ENCODE measurements around the gene LIN7C.

The LIN7C gene

GRCh38 chr11:27507557-27508322 lies 1.2 kb upstream of the LIN7C start:
- peaks cover 25% of the 10 kb centered on the region for H3K4me1 ChIP-seq (ENCODE audit: insufficient read depth, low read length)
- H3K4me3 ChIP-seq (ENCODE audit: low read depth in 1 of 2, low read length in 2 of 2), result peak overlapping the region in 1 of 2 donors; percentile 92
- H3K27me3 ChIP-seq (ENCODE audit: control insufficient read depth in 1 of 2, insufficient read depth in 2 of 2, low read length in 2 of 2), result no peaks in the 10 kb centered on the region
- H3K36me3 ChIP-seq (ENCODE audit: insufficient read depth, low read length), result no peaks in the 10 kb centered on the region
- no peaks in the 10 kb centered on the region for H3K9me3 ChIP-seq (ENCODE audit: low read length)
- H3K27ac ChIP-seq (ENCODE audit: low read depth, low read length), result no peak overlapping the region
- no peak overlapping the region for H3K9ac ChIP-seq (ENCODE audit: low read length)

GRCh38 chr11:27505781-27506180 lies 788 bp downstream of the LIN7C start:
- peak overlapping the region; percentile 75 to 92 for H3K4me3 ChIP-seq (ENCODE audit: low read depth in 1 of 2, low read length in 2 of 2)
- peaks cover 25% of the 10 kb centered on the region for H3K4me1 ChIP-seq (ENCODE audit: insufficient read depth, low read length)
- no peaks in the 10 kb centered on the region for H3K9me3 ChIP-seq (ENCODE audit: low read length)
- peak overlapping the region; percentile 81 for H3K9ac ChIP-seq (ENCODE audit: low read length)
- no peaks in the 10 kb centered on the region for H3K27me3 ChIP-seq (ENCODE audit: control insufficient read depth in 1 of 2, insufficient read depth in 2 of 2, low read length in 2 of 2)
- peaks cover 12% of the 10 kb centered on the region for H3K36me3 ChIP-seq (ENCODE audit: insufficient read depth, low read length)
- peak overlapping the region; percentile 83 for H3K27ac ChIP-seq (ENCODE audit: low read depth, low read length)

GRCh38 chr11:27504205-27504604 lies 2.4 kb downstream of the LIN7C start:
- Histone ChIP-seq H3K9me3 (ENCODE audit: low read length) (no peaks in the 10 kb centered on the region), H3K9ac (ENCODE audit: low read length) (no peak overlapping the region), H3K4me1 (ENCODE audit: insufficient read depth, low read length) (peaks cover 25% of the 10 kb centered on the region), H3K4me3 (ENCODE audit: low read depth in 1 of 2, low read length in 2 of 2) (no peak overlapping the region), H3K36me3 (ENCODE audit: insufficient read depth, low read length) (peaks cover 21% of the 10 kb centered on the region), H3K27ac (ENCODE audit: low read depth, low read length) (no peak overlapping the region), H3K27me3 (ENCODE audit: control insufficient read depth in 1 of 2, insufficient read depth in 2 of 2, low read length in 2 of 2) (no peaks in the 10 kb centered on the region)

DNA sequence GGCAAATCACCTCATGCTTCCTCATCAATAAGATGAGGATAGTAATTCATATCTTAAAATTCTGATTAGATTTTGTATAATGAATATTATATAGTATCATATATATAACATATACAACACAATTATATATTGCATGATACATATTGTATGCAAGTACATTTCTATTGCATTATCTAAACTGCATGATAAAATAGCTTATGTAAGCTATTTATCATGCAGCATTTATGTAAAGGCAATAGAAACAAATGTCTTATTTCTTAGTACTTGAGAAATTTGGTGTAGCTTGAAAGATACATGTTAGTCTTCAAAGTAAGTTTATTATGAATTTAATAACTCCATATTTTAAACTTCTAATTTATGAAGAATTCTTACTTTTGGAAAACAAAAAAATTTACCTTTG lies 5.5 kb downstream of the LIN7C start:
- Histone ChIP-seq H3K9me3 (ENCODE audit: low read length) (no peaks in the 10 kb centered on the region), H3K9ac (ENCODE audit: low read length) (no peak overlapping the region), H3K4me1 (ENCODE audit: insufficient read depth, low read length) (peaks cover 30% of the 10 kb centered on the region), H3K4me3 (ENCODE audit: low read depth in 1 of 2, low read length in 2 of 2) (no peak overlapping the region), H3K27ac (ENCODE audit: low read depth, low read length) (no peak overlapping the region), H3K27me3 (ENCODE audit: control insufficient read depth in 1 of 2, insufficient read depth in 2 of 2, low read length in 2 of 2) (no peaks in the 10 kb centered on the region), H3K36me3 (ENCODE audit: insufficient read depth, low read length) (peaks cover 28% of the 10 kb centered on the region)

GRCh38 chr11:27497911-27498310 lies 8.7 kb downstream of the LIN7C start:
- Histone ChIP-seq H3K36me3 (ENCODE audit: insufficient read depth, low read length) (peaks cover 28% of the 10 kb centered on the region), H3K27ac (ENCODE audit: low read depth, low read length) (no peak overlapping the region), H3K4me1 (ENCODE audit: insufficient read depth, low read length) (peaks cover 18% of the 10 kb centered on the region), H3K4me3 (ENCODE audit: low read depth in 1 of 2, low read length in 2 of 2) (no peak overlapping the region), H3K27me3 (ENCODE audit: control insufficient read depth in 1 of 2, insufficient read depth in 2 of 2, low read length in 2 of 2) (no peaks in the 10 kb centered on the region), H3K9me3 (ENCODE audit: low read length) (no peaks in the 10 kb centered on the region), H3K9ac (ENCODE audit: low read length) (no peak overlapping the region)

- H3K27me3 ChIP-seq (ENCODE audit: control insufficient read depth in 1 of 2, insufficient read depth in 2 of 2, low read length in 2 of 2), result no peaks in the 10 kb centered on the region
- H3K9me3 ChIP-seq (ENCODE audit: low read length), result no peaks in the 10 kb centered on the region
- H3K9ac ChIP-seq (ENCODE audit: low read length), result no peak overlapping the region
- no peak overlapping the region for H3K4me3 ChIP-seq (ENCODE audit: low read depth in 1 of 2, low read length in 2 of 2)
- H3K27ac ChIP-seq (ENCODE audit: low read depth, low read length), result no peak overlapping the region
- H3K4me1 ChIP-seq (ENCODE audit: insufficient read depth, low read length), result peaks cover 18% of the 10 kb centered on the region
- H3K36me3 ChIP-seq (ENCODE audit: insufficient read depth, low read length), result peaks cover 28% of the 10 kb centered on the region
These were observed 9.2 kb downstream of the LIN7C start for GRCh38 chr11:27497284-27497866.

DNA sequence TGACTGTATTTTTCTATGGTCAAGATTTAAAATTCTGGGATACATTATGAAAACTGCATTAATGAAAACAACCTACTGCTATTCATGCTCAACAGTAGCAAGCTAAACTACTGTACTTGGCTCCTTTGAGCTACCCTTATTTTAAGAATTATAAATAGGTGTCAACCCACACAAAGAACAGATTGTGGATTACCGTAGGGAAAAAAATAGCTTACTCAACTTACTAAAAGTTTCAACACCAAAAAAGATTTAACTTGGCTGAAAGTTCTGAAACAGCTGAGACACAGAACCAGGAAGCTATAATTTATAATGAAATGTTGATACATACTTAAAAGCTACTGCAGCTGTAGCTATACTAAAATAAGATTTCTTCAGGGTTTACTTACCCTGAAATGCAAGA lies 10.1 kb downstream of the LIN7C start:
- no peak overlapping the region for H3K27ac ChIP-seq (ENCODE audit: low read depth, low read length)
- H3K27me3 ChIP-seq (ENCODE audit: control insufficient read depth in 1 of 2, insufficient read depth in 2 of 2, low read length in 2 of 2), result no peaks in the 10 kb centered on the region
- H3K9ac ChIP-seq (ENCODE audit: low read length), result no peak overlapping the region
- peaks cover 18% of the 10 kb centered on the region for H3K4me1 ChIP-seq (ENCODE audit: insufficient read depth, low read length)
- no peak overlapping the region for H3K4me3 ChIP-seq (ENCODE audit: low read depth in 1 of 2, low read length in 2 of 2)
- peaks cover 30% of the 10 kb centered on the region for H3K36me3 ChIP-seq (ENCODE audit: insufficient read depth, low read length)
- H3K9me3 ChIP-seq (ENCODE audit: low read length), result no peaks in the 10 kb centered on the region

DNA sequence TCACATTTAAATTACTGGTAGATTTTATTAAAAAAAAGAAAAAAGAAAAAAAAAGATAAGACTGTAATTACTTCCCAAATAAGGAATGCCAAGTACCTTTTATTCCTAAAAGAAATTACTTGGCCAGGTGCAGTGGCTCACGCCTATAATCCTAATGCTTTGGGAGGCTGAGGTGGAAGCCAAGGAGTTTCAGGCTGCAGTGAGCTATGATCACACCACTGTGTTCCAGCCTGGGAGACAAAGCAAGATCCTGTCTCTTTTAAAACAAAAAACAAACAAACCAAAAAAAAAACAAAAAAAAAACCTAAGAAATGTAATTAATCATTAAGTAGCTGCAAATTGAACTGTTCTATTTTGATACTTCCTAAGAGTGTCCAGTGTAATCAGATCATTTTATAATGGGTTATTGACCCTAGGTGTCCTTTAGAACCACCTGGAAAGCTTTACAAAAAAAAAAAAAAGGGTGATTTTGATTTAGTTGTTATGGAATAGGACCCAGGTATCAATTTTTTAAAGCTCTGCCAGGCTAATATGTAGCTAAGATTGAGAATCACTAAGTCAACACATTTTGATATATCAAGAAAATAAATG lies 10.8 kb downstream of the LIN7C start:
- Histone ChIP-seq H3K27ac (ENCODE audit: low read depth, low read length) (no peak overlapping the region), H3K9ac (ENCODE audit: low read length) (no peak overlapping the region), H3K4me3 (ENCODE audit: low read depth in 1 of 2, low read length in 2 of 2) (no peak overlapping the region), H3K9me3 (ENCODE audit: low read length) (no peaks in the 10 kb centered on the region), H3K4me1 (ENCODE audit: insufficient read depth, low read length) (peaks cover 18% of the 10 kb centered on the region), H3K36me3 (ENCODE audit: insufficient read depth, low read length) (peaks cover 29% of the 10 kb centered on the region), H3K27me3 (ENCODE audit: control insufficient read depth in 1 of 2, insufficient read depth in 2 of 2, low read length in 2 of 2) (no peaks in the 10 kb centered on the region)

GRCh38 chr11:27489092-27489491 lies 17.5 kb downstream of the LIN7C start:
- H3K9ac ChIP-seq (ENCODE audit: low read length), result no peak overlapping the region
- no peak overlapping the region for H3K27ac ChIP-seq (ENCODE audit: low read depth, low read length)
- H3K4me1 ChIP-seq (ENCODE audit: insufficient read depth, low read length), result no peaks in the 10 kb centered on the region
- no peaks in the 10 kb centered on the region for H3K9me3 ChIP-seq (ENCODE audit: low read length)
- no peak overlapping the region for H3K4me3 ChIP-seq (ENCODE audit: low read depth in 1 of 2, low read length in 2 of 2)
- no peaks in the 10 kb centered on the region for H3K27me3 ChIP-seq (ENCODE audit: control insufficient read depth in 1 of 2, insufficient read depth in 2 of 2, low read length in 2 of 2)
- peaks cover 12% of the 10 kb centered on the region for H3K36me3 ChIP-seq (ENCODE audit: insufficient read depth, low read length)

GRCh38 chr11:27487706-27488105 lies 18.9 kb downstream of the LIN7C start:
- H3K9ac ChIP-seq (ENCODE audit: low read length), result no peak overlapping the region
- H3K4me1 ChIP-seq (ENCODE audit: insufficient read depth, low read length), result no peaks in the 10 kb centered on the region
- H3K4me3 ChIP-seq (ENCODE audit: low read depth in 1 of 2, low read length in 2 of 2), result no peak overlapping the region
- H3K9me3 ChIP-seq (ENCODE audit: low read length), result no peaks in the 10 kb centered on the region
- peaks cover 12% of the 10 kb centered on the region for H3K36me3 ChIP-seq (ENCODE audit: insufficient read depth, low read length)
- H3K27ac ChIP-seq (ENCODE audit: low read depth, low read length), result no peak overlapping the region
- H3K27me3 ChIP-seq (ENCODE audit: control insufficient read depth in 1 of 2, insufficient read depth in 2 of 2, low read length in 2 of 2), result no peaks in the 10 kb centered on the region

GRCh38 chr11:27485930-27486773 lies 20.4 kb downstream of the LIN7C start:
- no peak overlapping the region for H3K27ac ChIP-seq (ENCODE audit: low read depth, low read length)
- no peak overlapping the region for H3K9ac ChIP-seq (ENCODE audit: low read length)
- no peak overlapping the region for H3K4me3 ChIP-seq (ENCODE audit: low read depth in 1 of 2, low read length in 2 of 2)

More at GRCh38 chr11:27485930-27486773, 20.4 kb downstream of the LIN7C start:
- Histone ChIP-seq H3K27me3 (ENCODE audit: control insufficient read depth in 1 of 2, insufficient read depth in 2 of 2, low read length in 2 of 2) (no peaks in the 10 kb centered on the region), H3K36me3 (ENCODE audit: insufficient read depth, low read length) (peaks cover 3% of the 10 kb centered on the region), H3K9me3 (ENCODE audit: low read length) (no peaks in the 10 kb centered on the region), H3K4me1 (ENCODE audit: insufficient read depth, low read length) (no peaks in the 10 kb centered on the region)
